GM18520 (cell line): Measurements from ENCODE around the gene BEX2.
"Not testable (repeated sequence)": the region's sequence is repeated elsewhere in the genome, so short reads cannot be mapped to it uniquely, and the experiment has no call there.

ENCODE experiments used
- ATAC-seq: cut with Tn5 transposase; IDR thresholded peaks from one replicate; pipeline ENCODE4 v1.9.1; 2021; ENCODE audit not compliant: unreplicated experiment

BEX2 gene

DNA sequence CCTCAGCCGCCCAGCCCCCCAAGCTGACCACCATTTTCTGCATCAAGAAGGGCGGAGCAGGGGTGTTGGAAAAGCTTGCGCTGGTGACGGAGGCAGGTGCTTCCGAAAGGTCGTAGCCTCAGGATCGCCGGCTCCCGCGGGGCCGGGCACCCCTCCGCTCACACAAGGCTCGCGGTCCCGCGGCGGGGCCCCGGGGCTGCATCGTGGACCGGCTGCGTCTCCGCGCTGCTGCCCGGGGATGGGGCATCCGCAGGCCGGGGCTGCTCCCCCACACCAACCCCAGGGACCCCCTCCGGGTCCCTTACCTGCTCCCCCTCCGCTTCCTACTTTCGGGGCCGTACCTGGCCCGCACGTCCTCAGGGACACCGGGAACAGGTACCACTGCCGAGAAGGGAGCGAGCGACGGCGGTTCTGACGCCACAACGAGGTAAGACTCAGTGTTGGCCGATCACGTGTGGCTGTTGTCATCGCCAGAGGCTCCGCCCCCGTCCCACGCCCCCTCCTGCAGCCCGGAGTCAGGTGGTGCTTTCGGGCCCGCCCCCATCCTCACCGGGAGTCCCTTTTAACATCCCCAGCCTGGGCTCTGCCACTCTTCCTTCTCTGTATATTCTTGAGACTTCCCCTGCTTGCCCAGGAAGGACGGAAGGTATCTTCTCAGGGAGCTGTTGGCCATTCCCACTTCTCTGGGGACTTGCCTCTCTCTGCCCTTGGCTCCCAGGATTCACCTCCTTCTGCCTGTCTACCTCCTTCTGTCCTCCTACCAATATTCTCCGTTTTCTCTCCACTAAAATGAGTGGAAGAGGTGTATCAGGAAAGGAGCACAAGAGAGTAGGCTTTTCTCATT, at the start of gene BEX2:
BEX2 (minus strand) TSS at position 436 of the 844 bp plus-strand sequence. CDS start 1,014 bp downstream, outside the sequence.
- peak; percentile 80 for ATAC-seq

DNA sequence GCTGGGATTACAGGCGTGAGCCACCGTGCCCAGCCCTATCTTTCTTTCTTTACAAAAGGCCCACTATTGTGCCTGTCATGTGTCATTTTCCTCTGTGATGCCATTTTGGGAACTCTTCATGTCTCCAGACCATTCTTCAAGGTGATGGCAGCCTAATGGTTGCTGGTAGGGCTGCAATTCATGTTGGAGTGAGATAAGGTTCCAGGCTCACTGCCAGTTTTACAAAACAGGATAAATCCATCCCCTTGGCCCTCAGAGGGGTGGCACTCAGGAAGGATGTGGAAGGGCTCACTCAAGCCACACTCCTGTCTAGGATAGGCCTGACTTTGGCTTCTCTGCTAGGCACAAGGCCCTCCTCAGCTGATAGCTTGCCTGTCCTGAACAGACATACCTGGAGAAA, 49.3 kb upstream of the BEX2 start:
- ATAC-seq: no peak

DNA sequence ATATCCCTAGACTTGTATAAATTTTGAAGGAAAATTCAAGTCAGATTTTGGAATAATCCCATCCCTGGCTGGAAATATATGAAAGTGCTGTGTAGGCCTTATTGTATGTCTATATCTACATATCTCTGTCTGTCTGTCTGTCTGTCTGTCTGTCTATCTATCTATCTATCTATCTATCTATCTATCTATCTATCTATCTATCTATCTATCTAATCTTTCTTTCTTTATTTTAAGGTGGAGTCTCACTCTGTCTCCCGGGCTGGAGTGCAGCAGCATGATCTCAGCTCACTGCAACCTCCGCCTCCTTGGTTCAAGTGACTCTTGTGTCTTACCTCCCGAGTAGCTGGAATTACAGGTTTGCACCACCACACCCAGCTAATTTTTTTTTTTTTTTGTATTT, 48.8 kb upstream of the BEX2 start:
- ATAC-seq: not testable (repeated sequence)

DNA sequence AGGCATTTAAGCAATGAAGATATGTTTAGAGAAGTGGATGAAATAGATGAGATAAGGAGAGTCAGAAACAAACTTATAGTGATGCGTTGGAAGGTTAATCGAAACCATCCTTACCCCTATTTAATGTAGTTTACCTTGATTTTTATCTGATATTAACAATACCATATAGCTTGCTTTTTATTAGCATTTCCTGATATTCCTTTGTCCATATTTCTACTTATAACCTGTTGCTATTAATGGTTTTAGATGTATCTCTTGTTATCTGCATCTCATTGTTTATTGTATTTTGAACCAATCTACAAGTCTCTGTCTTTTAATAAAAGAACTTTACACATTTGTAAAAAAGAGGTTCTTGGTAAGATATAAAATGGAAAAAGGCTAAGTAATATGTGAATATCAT, 47.1 kb upstream of the BEX2 start:
- no peak for ATAC-seq

DNA sequence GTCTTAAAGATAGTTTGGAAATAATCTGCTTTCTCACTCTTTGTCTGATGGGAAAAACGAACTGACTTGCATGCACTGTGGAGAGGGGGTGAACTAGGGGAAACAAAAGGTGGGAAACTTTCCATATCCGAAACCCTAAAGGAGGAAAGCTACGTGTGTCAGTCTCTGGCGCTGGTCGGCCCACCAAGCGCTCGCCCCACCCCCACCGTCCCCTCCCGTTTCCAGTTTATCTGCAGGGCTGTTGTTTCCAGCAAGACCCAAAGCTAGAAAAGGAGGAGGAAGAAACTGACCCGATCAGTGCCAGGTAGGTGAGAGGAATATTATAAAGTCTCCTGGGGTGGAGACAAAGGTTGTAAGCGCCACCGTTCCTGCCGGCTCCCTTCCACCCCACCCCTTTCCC, 46.1 kb upstream of the BEX2 start:
- ATAC-seq: no peak

DNA sequence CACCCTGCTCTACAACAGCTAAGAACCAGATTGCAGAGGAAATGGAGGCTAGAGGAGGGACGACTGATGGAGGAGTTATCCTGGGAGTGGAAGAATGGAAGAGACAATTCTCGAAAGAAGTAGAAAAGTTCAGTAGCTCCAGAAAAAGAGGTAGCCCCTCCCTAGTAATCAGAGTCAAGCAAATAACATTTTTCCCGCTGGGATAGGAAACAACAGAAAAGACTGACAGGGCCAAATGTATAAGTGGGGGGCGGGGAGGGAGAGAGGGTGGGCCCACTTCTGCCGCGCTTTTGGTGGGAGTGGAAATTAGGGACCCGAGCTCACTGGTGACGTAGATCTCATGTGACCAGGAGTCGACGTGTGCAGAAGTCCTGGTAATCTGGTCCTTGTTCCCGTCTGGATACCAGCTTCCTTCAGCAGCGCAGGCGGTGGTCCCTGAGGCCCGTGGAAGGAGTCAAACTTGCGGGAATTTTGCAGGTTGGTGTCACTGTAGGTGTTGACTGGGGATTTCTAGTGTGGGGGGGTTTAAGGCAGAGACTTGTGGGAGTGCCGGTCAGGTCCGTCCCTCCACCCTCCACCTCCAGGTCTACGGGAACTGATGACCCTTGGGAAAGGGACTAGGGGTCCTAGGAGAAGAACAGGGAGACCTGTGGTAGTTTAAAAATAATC, 45.5 kb upstream of the BEX2 start, which contains the start of gene TCEAL9:
TCEAL9 (plus strand) TSS at position 377 of the 669 bp plus-strand sequence. CDS start 1,179 bp downstream, outside the sequence.
- no peak for ATAC-seq

DNA sequence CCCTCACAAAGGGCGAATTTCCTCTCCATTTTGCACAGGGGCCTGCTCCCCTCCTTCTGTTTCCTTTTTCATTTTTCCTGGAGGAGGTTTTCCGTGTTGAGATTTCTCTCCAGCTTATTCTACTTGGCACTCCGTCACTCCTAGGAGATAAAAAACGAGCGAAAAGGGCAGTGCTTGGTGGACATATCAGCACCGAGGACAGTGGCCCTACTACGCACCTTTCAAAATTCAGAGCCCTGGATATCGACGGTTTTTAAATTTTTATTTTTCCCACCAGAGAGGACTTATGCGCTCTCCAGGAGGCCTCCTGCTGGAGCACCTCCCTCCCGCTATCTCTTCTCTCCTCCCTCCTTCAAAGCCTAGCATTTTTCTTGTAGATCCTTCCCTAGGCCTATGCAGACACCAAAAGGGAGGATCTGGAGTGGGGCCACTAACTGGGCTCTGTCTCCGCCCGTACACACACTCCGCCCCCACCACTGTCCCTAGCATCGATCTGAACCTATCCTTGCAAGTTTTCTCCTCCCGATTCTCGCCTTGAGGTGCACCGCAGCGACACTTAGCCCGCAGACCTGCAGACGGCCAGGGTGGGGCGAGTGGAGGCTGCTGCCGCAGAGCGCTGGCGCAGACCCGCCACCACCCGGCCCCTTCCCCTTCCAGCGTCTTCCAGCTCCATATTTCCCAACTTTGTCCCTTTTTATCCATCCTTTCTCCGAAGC, 37.0 kb upstream of the BEX2 start:
- ATAC-seq: no peak

DNA sequence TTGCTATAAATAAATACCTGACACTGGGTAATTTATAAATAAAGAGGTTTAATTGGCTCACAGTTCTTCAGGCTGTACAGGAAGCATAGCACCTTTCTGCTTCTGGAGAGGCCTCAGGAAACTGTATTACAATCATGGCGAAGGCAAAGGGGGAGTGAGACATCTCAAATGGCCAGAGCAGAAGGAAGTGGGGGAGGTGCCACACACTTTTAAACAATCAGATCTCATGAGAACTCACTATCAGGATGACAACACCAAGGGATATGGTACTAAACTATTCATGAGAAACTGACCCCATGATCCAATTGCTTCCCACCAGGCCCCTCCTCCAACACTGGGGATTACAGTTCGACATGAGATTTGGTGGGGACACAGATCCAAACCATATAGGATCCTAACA, 33.8 kb upstream of the BEX2 start:
- no peak for ATAC-seq

DNA sequence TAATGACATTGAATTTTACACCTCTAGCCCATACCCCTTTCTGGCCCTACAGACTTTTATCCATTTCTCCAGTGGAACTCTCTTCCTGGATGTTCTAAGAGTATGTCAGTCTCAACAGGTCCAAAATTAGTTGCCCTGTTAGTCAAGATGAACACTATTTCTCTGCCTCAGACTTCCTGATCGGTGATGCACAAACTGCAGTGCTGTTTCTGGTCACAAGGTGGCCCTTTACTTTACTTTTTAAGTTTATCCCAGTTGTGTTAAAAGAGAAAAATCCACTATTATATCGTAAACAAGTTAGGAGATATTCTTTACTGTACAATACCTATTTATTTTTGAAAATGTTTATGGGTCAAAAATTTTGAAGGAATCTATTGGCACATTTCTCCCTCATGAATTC, 32.3 kb upstream of the BEX2 start:
- no peak for ATAC-seq

DNA sequence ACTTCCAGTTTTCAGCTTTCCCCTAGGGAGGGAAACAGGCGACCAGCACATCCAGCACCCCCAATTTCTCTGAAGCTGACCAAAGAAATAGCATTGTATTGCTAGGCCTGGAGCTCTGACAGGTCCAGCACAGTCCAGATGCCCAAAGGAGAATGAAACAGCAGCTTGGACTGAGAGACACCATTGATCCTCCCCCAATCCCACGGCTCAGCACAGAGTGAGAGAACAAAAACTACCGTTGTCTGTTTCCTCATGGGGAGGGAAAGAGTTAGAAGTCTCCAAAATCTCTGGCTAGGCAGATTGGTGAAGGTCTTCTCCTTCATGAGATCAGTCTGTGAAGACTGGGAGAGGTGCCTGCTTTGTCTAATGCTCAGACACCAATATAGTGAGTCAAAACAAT, 27.9 kb upstream of the BEX2 start:
- no peak for ATAC-seq

DNA sequence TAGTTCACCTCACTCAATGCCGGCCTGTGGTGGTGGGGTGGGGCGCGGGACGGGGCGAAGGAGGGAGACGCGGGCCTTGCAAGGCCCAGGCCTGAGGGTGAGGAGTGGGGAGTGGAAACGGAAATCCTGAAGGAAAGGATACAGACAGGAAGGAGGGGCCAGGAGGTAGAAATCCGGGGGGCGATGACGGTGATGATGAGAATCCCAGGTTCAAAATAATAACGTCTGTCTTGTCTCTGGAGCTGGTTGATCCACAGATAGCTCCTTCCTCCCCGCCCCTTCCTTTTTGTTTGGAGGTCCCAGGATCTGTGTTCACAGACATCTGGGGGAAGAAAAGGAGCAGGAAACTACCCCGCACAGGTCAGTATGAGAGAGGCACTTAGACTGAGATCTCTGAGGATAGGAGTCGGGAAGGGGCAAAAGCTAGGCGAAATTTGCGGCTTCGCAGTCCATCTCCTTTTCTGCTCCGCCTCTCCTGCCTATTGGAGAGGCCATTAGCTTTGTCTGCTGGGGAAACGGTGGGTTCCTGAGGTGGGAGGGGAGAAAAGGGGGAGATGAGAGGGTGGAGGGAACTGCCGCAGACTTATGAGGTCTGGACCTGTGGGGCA, 20.0 kb upstream of the BEX2 start:
- no peak for ATAC-seq

DNA sequence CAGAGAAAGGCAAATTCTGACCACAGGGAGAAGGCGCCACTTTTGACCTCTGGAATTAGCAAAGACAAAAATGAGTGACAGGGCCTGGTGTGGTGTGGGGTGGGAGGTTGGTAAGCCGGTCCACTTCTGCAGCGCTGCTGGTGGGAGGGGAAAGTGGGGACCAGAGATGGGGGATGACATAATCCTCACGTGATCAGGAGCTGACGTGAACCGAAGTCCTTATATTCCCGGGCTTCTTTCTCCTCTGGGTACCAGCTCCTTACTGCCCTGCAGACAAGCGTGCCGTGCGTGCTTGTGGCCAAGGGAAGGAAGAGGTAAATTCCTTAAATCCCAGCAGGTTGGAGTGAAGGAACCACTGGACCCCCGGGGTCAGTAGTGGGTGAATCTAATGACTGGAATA, 19.2 kb upstream of the BEX2 start, which contains the start of gene TCEAL7:
TCEAL7 (plus strand) TSS at position 249 of the 400 bp plus-strand sequence. CDS start 1,165 bp downstream, outside the sequence.
- no peak for ATAC-seq

DNA sequence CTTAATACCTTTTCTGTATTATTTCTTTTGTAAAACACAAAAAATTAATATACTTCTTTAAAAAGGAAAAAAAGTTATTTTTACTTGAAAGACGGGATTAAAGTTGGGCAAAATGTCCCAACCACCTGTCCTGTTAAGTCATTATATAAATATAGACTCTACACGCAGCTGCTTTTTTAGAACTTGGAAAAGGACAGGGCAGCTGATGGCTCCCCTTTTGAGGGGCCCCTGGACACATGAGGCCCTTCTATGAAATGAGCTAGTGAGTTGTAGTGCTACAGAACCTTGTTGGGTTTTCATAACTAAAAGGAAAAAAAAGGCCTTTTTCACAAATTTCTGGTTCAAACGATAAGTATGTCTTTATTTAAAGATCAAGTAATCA, 600 bp upstream of the BEX2 start:
- no peak for ATAC-seq

DNA sequence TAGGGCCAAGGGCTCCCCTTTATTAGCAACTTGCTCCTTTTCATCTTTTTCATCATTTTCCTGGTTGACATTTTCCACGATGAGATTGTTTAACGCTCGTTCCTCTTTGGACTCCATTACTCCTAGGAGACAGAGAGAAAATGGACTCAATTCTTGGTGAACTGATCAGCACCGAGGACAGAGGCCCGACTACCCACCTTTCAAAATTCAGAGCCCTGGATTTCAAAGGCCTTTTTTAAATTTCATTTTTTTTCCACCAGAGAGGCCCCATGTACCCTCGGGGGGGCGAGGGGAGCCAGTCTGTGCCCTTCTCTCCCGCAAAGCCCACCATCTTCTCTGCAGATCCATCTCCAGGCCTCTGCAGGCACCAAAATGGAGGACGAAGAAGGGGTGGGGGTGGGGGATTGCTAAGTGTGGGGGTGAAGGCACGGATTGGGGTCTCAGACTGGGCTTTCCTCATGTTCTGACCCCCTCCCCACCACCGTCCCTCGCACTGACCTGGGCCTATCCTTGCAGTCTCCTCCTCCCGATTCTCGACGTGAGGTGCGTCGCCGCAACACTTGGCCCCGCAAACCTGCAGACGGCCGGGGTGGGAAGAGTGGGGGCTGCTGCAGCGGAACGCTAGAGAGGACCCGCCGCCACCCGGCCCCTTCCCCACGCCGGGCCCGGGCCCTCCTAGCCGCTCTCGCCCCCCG, 783 bp downstream of the BEX2 start:
- ATAC-seq: no peak

DNA sequence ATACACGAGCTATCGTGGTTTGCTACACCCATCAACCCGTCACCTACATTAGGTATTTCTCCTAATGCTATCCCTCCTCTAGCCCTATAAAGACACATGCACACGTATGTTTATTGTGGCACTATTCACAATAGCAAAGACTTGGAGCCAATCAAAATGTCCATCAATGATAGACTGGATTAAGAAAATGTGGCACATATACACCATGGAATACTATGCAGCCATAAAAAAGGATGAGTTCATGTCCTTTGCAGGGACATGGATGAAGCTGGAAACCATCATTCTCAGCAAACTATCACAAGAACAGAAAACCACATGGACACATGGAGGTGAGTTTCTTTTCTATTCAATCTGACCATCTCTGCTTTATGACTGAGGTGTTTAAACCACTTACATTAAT, 5.1 kb downstream of the BEX2 start:
- not testable (repeated sequence) for ATAC-seq

DNA sequence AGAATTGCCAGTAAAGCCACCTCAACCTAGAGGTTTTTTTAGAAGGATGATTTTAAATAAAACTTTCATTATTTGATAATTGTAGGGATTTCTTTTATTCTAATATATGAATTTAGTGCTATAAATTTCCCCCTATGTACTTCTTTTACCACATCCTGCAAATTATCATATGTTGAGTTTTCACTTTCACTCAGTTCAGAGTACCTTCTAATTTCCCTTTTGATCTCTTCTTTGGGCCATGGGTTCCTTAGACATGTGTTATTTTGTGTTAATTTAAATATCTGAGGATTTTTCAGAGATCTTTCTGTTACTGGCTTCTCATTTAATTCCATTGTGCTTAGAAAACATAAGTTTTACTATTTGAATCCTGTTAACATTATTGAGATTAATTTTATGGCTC, 6.1 kb downstream of the BEX2 start:
- no peak for ATAC-seq

DNA sequence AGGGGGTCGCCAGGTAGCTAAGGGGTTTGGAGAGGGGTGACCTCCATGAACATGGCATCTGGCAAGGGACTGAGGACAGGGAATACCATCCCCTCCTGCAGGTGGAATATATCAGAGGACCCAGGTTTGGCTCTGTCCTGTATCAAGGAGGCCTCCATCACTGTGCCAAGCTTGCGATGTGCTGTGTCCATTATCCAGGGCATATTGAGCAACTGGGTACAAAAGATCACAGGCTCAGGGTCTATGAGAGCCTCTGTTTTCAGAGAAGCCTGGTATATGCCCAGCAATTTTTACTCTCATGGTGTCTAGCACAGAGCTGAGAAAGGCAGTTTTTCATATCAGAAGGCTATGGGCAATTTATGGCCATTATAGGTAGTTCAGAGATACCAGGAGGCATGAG, 17.7 kb downstream of the BEX2 start:
- no peak for ATAC-seq

DNA sequence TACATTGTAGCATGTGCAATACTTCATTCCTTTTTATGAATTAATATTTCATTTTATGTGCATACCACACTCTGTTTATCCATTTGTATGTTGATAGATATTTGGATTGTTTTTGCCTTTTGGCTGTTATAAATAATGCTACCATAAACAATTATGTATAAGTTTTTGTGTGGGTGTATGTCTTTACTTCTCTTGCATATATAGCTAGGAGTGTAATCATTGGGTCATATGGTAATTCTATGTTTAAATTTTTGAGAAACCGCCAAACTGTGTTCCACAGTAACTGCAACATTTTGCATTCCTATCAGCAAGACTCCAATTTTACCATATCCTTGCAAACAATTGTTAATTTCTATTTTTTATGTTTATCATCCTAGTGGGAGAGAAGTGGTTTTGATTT, 31.2 kb downstream of the BEX2 start:
- no peak for ATAC-seq

DNA sequence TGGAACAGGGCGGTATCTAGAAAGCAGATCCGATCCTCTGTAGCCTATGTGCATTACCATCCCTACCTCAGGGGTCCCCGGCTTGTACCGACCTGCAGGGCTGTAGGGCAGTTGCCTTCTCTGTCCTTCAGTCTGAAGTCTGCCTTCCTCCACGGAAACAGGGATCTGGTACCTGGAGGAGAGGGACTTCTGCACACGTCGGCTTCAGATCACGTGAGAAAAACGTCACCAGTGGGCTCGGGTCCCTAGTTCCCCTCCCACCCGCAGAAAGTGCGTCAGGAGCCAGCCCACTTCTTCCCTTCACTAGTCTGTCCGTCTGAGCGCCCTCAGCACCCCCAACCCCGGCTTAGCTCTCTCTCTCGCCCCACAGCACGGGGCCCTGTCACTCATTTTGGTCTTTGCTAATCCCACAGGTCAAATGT, 34.2 kb downstream of the BEX2 start, which contains the start of gene TCEAL5:
TCEAL5 (minus strand) TSS at position 170 of the 422 bp plus-strand sequence. CDS start 2,187 bp downstream, outside the sequence.
- ATAC-seq: no peak

DNA sequence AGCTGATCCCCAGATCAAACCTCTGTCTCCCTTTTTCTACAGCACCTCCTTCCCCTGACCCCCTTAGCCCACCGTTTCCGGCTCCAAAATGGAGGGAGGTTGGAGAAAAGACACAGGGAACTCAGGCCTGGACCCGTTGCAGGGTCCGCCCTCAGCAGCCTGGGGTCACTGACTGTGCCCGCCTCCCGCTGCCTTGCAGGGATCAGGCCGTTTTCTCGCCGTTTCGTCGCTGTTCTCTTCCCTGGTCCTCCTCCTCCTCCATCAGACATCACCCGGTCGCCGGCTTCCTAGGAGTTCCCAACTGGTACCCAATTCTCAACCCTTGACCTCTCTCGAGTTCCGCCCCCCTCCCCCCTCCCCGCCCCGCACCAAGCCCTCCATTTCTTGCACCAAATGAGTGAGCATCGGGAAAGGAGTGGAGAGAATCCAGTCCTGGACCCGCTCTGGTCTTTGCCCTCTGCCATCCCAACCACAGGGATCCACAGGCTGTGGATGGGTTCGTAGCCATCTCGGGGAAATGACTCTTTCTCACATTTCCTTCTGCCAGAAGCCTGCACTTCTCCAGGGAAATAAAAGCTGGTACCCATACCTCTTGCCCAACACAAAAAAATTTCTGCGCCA, 34.7 kb downstream of the BEX2 start:
- ATAC-seq: no peak
